ENCODE measurements around the gene FAIM2.

DNA sequence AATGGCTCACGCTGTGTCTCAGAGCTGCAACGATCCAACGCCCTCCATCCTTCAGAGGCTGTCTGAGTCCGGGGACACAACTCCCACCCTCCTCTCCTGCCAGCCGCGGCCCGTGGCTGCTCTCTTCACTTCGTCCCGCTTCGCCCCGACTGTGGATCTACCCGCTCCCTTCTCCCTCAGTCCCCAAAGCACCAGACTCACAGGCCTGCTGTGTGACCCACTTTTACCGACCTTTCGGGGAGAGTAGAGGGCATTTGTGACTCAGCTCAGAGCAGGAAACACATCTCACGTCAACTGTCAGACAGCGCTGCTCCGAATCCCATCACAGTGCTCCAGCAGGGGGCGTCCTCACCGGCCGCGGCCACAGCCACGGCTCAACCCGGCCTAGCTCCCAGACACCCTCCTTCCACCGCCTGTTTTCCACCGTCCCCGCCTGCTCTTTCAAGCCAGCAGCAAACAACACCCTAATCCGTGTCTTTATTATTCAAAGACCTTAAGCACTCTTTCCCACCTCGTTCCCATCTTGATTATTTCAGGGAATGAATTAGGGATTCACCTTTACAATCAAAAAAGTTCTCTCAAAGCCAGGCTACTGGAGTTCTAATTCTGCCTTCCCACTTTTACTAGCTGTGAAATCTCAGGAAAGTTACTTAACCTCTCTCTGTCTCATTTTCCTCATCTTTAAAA is 41.8 kb upstream of the FAIM2 start:
- no peak for TF ChIP-seq EZH2 (IDR thresholded peaks at IDR 0.05; ENCODE audit: insufficient read depth, low read length)
- TF ChIP-seq, protein P1, sequence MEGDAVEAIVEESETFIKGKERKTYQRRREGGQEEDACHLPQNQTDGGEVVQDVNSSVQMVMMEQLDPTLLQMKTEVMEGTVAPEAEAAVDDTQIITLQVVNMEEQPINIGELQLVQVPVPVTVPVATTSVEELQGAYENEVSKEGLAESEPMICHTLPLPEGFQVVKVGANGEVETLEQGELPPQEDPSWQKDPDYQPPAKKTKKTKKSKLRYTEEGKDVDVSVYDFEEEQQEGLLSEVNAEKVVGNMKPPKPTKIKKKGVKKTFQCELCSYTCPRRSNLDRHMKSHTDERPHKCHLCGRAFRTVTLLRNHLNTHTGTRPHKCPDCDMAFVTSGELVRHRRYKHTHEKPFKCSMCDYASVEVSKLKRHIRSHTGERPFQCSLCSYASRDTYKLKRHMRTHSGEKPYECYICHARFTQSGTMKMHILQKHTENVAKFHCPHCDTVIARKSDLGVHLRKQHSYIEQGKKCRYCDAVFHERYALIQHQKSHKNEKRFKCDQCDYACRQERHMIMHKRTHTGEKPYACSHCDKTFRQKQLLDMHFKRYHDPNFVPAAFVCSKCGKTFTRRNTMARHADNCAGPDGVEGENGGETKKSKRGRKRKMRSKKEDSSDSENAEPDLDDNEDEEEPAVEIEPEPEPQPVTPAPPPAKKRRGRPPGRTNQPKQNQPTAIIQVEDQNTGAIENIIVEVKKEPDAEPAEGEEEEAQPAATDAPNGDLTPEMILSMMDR (IDR thresholded peaks at IDR 0.05; ENCODE audit: insufficient read depth, low read depth, low read length), result peak; percentile 90
